HepG2 (cell line): ENCODE results near the gene CSKMT. TPM values are rescaled to one million over a fixed set of nuclear protein-coding genes. Genes with fewer than 3 reads are reported as not detected.
A peak's percentile ranks its signal among the peaks of the same experiment; 100 is the strongest.

ENCODE experiments used
- ATAC-seq: fragments of 200-7000 bp; cut with Tn5 transposase; 3 replicates; pipeline ENCODE4 v1.9.1; 2020; ENCODE audit warnings: mild to moderate bottlenecking, moderate library complexity
- BruUV-seq: library from RNA; stranded (reverse); fragments of 400-500 nt; replicated peaks from 2 replicates; lab custom pipeline; 2021; lab: Mats Ljungman, UMichigan
- CTCF ChIA-PET: fragments of 300-600 bp; formaldehyde crosslinking; extraction: SDS; loops from one replicate; lab custom pipeline; 2021; ENCODE audit warnings: low total read pairs, inconsistent platforms, low intra/inter-chr PET ratio; lab: Yijun Ruan, JAX
- POLR2A ChIA-PET: fragments of 350-600 bp; sonication (Branson Sonifier 250); formaldehyde crosslinking; loops from one replicate; lab custom pipeline; 2020; ENCODE audit warnings: antibody characterized with exemption, inconsistent platforms; lab: Yijun Ruan, JAX
- DNase-seq: peaks from one replicate; pipeline ENCODE4 v3.0.0-alpha.2; 2015; ENCODE audit warnings: low spot score
- FAIRE-seq: peaks from 3 replicates; lab custom pipeline; 2011; peaks lifted over from hg19 to GRCh38; lab: Jason Lieb, UNC
- H2AFZ ChIP-seq: one replicate; pipeline ENCODE4 v1.6.1; 2011; ENCODE audit warnings: low read length, inconsistent platforms
- H3K27ac ChIP-seq: fragments of 300-600 bp; 3 replicates; pipeline ENCODE4 v1.8.0; 2011; ENCODE audit warnings: mixed run types, mild to moderate bottlenecking, mixed read lengths, low read length, inconsistent platforms; ENCODE audit not compliant: insufficient read depth; ENCODE audit errors: extremely low read length
- H3K27me3 ChIP-seq, 2 experiments: fragments of 200-600 bp in 1 of 2; 2 replicates in 1 of 2; 3 replicates in 1 of 2; pipeline versions ENCODE4 v1.6.0 to v1.8.0; 2011; ENCODE audit warnings: low read length in 2 of 2, mild to moderate bottlenecking in 2 of 2, moderate library complexity in 2 of 2, inconsistent platforms in 1 of 2; ENCODE audit not compliant: insufficient read depth in 2 of 2, control insufficient read depth in 1 of 2
- H3K36me3 ChIP-seq, 2 experiments: fragments of 200-600 bp in 1 of 2; replicated peaks in 1 of 2; 2 replicates in 1 of 2; 3 replicates in 1 of 2; pipeline versions ENCODE4 v1.5.1 to v1.8.0; 2011; ENCODE audit warnings: low read length in 2 of 2, inconsistent platforms in 1 of 2; ENCODE audit not compliant: insufficient read depth in 2 of 2, control insufficient read depth in 1 of 2
- H3K4me1 ChIP-seq: 2 replicates; pipeline ENCODE4 v1.5.1; 2012; ENCODE audit warnings: low read length, inconsistent platforms; ENCODE audit not compliant: insufficient read depth
- H3K4me2 ChIP-seq: 2 replicates; pipeline ENCODE4 v1.6.0; 2011; ENCODE audit warnings: low read depth, low read length, inconsistent platforms
- H3K4me3 ChIP-seq, 3 experiments: fragments of 200-600 bp in 1 of 3; sonication (generic), shearing (Covaris generic) in 1 of 3; replicated peaks in 1 of 3; 2 replicates each; pipeline ENCODE4 v1.5.1; 2011 to 2016; ENCODE audit warnings: low read length in 3 of 3, inconsistent platforms in 2 of 3, low read depth in 2 of 3, mild to moderate bottlenecking in 2 of 3, control low read depth in 1 of 3, mixed read lengths in 1 of 3; ENCODE audit not compliant: insufficient read depth in 1 of 3
- H3K79me2 ChIP-seq: one replicate; pipeline ENCODE4 v1.6.1; 2011; ENCODE audit warnings: low read length, inconsistent platforms; ENCODE audit not compliant: insufficient read depth
- H3K9ac ChIP-seq: 2 replicates; pipeline ENCODE4 v1.6.0; 2011; ENCODE audit warnings: mild to moderate bottlenecking, low read depth, low read length, inconsistent platforms; ENCODE audit not compliant: insufficient read depth
- H3K9me3 ChIP-seq: 2 replicates; pipeline ENCODE4 v1.5.1; 2012; ENCODE audit warnings: mild to moderate bottlenecking, low read length
- H4K20me1 ChIP-seq: 2 replicates; pipeline ENCODE4 v1.6.0; 2011; ENCODE audit warnings: inconsistent platforms, mild to moderate bottlenecking, low read length, moderate library complexity; ENCODE audit not compliant: insufficient read depth
- AGO2 ChIP-seq: fragments of 200-400 bp; formaldehyde crosslinking; optimal IDR thresholded peaks from 2 replicates; pipeline ENCODE3; 2017; ENCODE audit warnings: mild to moderate bottlenecking, low read depth, low read length, moderate library complexity
- FOXP1 ChIP-seq, 2 experiments: fragments of 450-650 bp in 1 of 2; IDR thresholded peaks; 2 replicates each; pipeline ENCODE4 v1.6.1; 2017 to 2018; ENCODE audit warnings: antibody characterized with exemption in 1 of 2
- MTA1 ChIP-seq: sonication (generic); formaldehyde crosslinking; IDR thresholded peaks from 2 replicates; pipeline ENCODE4 v1.4.0; 2020; ENCODE audit warnings: missing genetic modification reagents, mild to moderate bottlenecking, borderline replicate concordance
- NFRKB ChIP-seq: fragments of 450-650 bp; IDR thresholded peaks from 2 replicates; pipeline ENCODE4 v1.6.1; 2017
- PHF20 ChIP-seq: sonication (generic); formaldehyde crosslinking; IDR thresholded peaks from 2 replicates; pipeline ENCODE4 v1.5.0; 2020; ENCODE audit warnings: mild to moderate bottlenecking, missing genetic modification reagents
- POLR2A ChIP-seq, 2 experiments: IDR thresholded peaks; 2 replicates each; pipeline ENCODE4 v1.6.1; 2011; ENCODE audit warnings: low read depth in 2 of 2, low read length in 2 of 2, mild to moderate bottlenecking in 1 of 2, moderate library complexity in 1 of 2; ENCODE audit not compliant: insufficient read depth in 1 of 2
- POLR2G ChIP-seq: fragments of 200-400 bp; formaldehyde crosslinking; IDR thresholded peaks from 2 replicates; pipeline ENCODE4 v1.6.1; 2018; ENCODE audit warnings: mild to moderate bottlenecking, low read depth, low read length, moderate library complexity
- RBM22 ChIP-seq: fragments of 200-400 bp; formaldehyde crosslinking; optimal IDR thresholded peaks from 2 replicates; pipeline ENCODE3; 2017; ENCODE audit warnings: mild to moderate bottlenecking, low read length, moderate library complexity
- SRSF1 ChIP-seq: fragments of 200-400 bp; formaldehyde crosslinking; optimal IDR thresholded peaks from 2 replicates; pipeline ENCODE3; 2017; ENCODE audit warnings: mild to moderate bottlenecking, low read depth, low read length, moderate library complexity
- ZNF17 ChIP-seq: sonication (generic); formaldehyde crosslinking; IDR thresholded peaks from 2 replicates; pipeline ENCODE4 v1.5.0; 2020; ENCODE audit warnings: mild to moderate bottlenecking, missing genetic modification reagents
- ZNF232 ChIP-seq: sonication (generic); formaldehyde crosslinking; IDR thresholded peaks from 2 replicates; pipeline ENCODE4 v1.4.0; 2020; ENCODE audit warnings: missing genetic modification reagents, borderline replicate concordance
- ZNF256 ChIP-seq: sonication (generic); formaldehyde crosslinking; conservative IDR thresholded peaks from 2 replicates; pipeline ENCODE4 v1.4.0; 2020; ENCODE audit warnings: missing genetic modification reagents
- ZNF430 ChIP-seq: sonication (generic); formaldehyde crosslinking; IDR thresholded peaks from 2 replicates; pipeline ENCODE4 v1.9.0; 2021; ENCODE audit warnings: mild to moderate bottlenecking, missing genetic modification reagents
- WGBS: methylation state at CpG from one replicate; pipeline ENCODE4 v1.1.6; 2017; ENCODE audit warnings: low lambda C conversion rate; 5-methylcytosine and 5-hydroxymethylcytosine counted together
- in situ Hi-C: cut with HindIII; loops from 2 replicates; pipeline ENCODE4 v1.10.0; 2017; ENCODE audit warnings: low pct_unique_long_range_greater_than_20kb; ENCODE audit not compliant: extremely low pct_ligation_motif_present
- intact Hi-C: fragments of 100-400 bp; cut with micrococcal nuclease; formaldehyde crosslinking; loops from one replicate; pipeline ENCODE4 v1.10.0; 2022; ENCODE audit not compliant: unreplicated experiment
- polyA plus RNA-seq, 8 experiments: library from polyadenylated mRNA; depleted of rRNA in 3 of 8; stranded (reverse) in 7 of 8; unstranded in 1 of 8; fragments of >200 nt; fragmentation: Illumina TruSeq in 4 of 8; extraction: Trizol in 4 of 8; gene quantifications; 2 replicates each; pipeline versions ENCODE4 v1.2.1 to v1.2.3, GENCODE V29; 2011 to 2016; ENCODE audit warnings: low read depth in 4 of 8, missing spikeins in 1 of 8, mixed read lengths in 1 of 8; ENCODE audit not compliant: insufficient read depth in 1 of 8
- total RNA-seq, 5 experiments: library from RNA; depleted of rRNA; stranded (reverse); fragments of >200 nt; fragmentation: Illumina TruSeq; extraction: Trizol; gene quantifications; 2 replicates each; pipeline ENCODE4 v1.2.3, GENCODE V29; 2016; ENCODE audit warnings: low read depth in 1 of 5
- TF ChIP-seq, protein P1 (sequence below): sonication (generic); formaldehyde crosslinking; IDR thresholded peaks from 2 replicates; pipeline ENCODE4 v1.5.0; 2020; ENCODE audit warnings: missing genetic modification reagents, mild to moderate bottlenecking, borderline replicate concordance
- TF ChIP-seq, protein P2 (sequence below): sonication (generic); formaldehyde crosslinking; IDR thresholded peaks from 2 replicates; pipeline ENCODE4; 2020; ENCODE audit warnings: missing genetic modification reagents, mild to moderate bottlenecking, borderline replicate concordance

CSKMT gene
- total and polyA plus RNA-seq, 2 of the 13 experiments (the other 11 are each of a cell fraction or from before 2014, with no cell fraction given) = 7.6 to 31.8 TPM

DNA sequence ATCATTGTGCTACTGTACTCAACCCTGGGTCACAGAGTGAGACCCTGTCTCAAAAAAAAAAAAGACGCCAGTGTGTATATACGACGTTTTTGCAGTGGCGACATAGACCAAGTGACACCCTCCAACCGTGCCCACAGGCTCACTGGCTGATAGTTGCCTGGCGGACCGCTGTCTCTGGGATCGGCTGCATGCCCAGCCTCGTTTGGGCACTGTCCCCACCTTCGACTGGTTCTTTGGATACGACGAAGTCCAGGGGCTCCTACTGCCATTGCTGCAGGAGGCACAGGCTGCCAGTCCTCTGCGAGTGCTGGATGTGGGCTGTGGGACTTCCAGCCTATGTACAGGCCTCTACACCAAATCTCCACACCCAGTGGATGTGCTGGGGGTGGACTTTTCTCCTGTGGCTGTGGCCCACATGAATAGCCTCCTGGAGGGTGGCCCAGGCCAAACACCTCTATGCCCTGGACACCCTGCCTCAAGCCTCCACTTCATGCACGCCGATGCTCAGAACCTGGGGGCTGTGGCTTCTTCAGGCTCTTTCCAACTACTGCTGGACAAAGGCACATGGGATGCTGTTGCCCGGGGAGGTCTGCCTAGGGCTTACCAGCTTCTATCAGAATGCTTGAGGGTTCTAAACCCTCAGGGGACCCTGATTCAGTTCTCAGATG is 1.3 kb downstream of the CSKMT start (continued):
- TF ChIP-seq MTA1 (CRISPR knock-in tag) = no peak
- TF ChIP-seq ZNF256 (CRISPR knock-in tag) = no peak
- peak; percentile 26; the same call in 1 of the 2 replicates for TF ChIP-seq PHF20 (CRISPR knock-in tag)
- TF ChIP-seq NFRKB = no peak
- no peak for TF ChIP-seq ZNF17
- TF ChIP-seq, protein P1, sequence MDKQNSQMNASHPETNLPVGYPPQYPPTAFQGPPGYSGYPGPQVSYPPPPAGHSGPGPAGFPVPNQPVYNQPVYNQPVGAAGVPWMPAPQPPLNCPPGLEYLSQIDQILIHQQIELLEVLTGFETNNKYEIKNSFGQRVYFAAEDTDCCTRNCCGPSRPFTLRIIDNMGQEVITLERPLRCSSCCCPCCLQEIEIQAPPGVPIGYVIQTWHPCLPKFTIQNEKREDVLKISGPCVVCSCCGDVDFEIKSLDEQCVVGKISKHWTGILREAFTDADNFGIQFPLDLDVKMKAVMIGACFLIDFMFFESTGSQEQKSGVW (CRISPR knock-in tag) = 0 out of 2 replicates have a peak, but pooled peaks have one; percentile 40
- TF ChIP-seq ZNF232 (CRISPR knock-in tag) = 0 out of 2 replicates have a peak, but pooled peaks have one; percentile 50
- peak; percentile 43 for TF ChIP-seq SRSF1
- TF ChIP-seq ZNF430 (CRISPR knock-in tag) = peak; percentile 76; the same call in 1 of the 2 replicates

DNA sequence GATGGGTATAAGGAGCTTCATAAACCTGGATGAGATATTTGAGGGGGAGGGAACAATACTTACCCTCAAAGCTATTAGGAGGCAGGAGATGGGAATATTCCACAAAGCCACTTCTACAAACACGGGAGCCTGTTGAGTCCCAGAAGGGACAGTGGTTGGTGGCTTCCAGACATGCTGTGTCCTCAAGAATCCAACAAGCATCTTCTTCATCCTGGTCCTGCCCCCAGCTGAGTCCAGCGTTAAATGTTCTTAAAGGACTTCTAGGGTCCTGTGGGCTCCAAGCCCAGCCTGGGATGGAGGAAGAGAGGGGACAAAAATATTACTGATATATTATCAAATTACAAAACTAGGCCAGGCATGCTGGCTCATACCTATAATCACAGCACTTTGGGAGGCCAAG is 2.3 kb downstream of the CSKMT start:
- BruUV-seq = no TSS peak
- Histone ChIP-seq H3K27ac (no peak overlapping the region), H3K4me1 (peaks cover 59% of the 10 kb centered on the region), H3K27me3 (no peaks in the 10 kb centered on the region; a peak in 1 of 5 replicates), H3K4me3 (no peak overlapping the region), H3K79me2 (peaks cover 50% of the 10 kb centered on the region), H3K9ac (peak overlapping the region; percentile 91), H3K4me2 (no peak overlapping the region), H2AFZ (no peak overlapping the region), H3K9me3 (no peaks in the 10 kb centered on the region), H4K20me1 (no peaks in the 10 kb centered on the region; the same call in none of the 2 replicates), H3K36me3 (peaks cover 0 to 15% of the 10 kb centered on the region in 2 experiments; a peak in 2 of 5 replicates)
- TF ChIP-seq RBM22 = peak; percentile 80
- TF ChIP-seq AGO2 = peak; percentile 8
- peak in 1 of 2 experiments; percentile 52; a peak in 1 of 4 replicates for TF ChIP-seq POLR2A (IDR thresholded peaks at IDR 0.05; ENCODE audit: insufficient read depth in 1 of 2, low read depth in 2 of 2, low read length in 2 of 2)
- peak; percentile 6; the same call in 1 of the 2 replicates for TF ChIP-seq POLR2G
- TF ChIP-seq FOXP1 (IDR thresholded peaks at IDR 0.05) = no peak
- TF ChIP-seq FOXP1 (CRISPR knock-in tag; IDR thresholded peaks at IDR 0.05) = no peak
- TF ChIP-seq, protein P2, sequence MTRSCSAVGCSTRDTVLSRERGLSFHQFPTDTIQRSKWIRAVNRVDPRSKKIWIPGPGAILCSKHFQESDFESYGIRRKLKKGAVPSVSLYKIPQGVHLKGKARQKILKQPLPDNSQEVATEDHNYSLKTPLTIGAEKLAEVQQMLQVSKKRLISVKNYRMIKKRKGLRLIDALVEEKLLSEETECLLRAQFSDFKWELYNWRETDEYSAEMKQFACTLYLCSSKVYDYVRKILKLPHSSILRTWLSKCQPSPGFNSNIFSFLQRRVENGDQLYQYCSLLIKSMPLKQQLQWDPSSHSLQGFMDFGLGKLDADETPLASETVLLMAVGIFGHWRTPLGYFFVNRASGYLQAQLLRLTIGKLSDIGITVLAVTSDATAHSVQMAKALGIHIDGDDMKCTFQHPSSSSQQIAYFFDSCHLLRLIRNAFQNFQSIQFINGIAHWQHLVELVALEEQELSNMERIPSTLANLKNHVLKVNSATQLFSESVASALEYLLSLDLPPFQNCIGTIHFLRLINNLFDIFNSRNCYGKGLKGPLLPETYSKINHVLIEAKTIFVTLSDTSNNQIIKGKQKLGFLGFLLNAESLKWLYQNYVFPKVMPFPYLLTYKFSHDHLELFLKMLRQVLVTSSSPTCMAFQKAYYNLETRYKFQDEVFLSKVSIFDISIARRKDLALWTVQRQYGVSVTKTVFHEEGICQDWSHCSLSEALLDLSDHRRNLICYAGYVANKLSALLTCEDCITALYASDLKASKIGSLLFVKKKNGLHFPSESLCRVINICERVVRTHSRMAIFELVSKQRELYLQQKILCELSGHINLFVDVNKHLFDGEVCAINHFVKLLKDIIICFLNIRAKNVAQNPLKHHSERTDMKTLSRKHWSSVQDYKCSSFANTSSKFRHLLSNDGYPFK (CRISPR knock-in tag) = no peak
- no peak for ATAC-seq
- ChIA-PET CTCF (no interaction called here), POLR2A (interaction anchor here (0.7 to 6.6 kb wide), 10 partner anchors 9 to 174 kb away, joined by 3 to 98 read pairs (median 6); partner anchors contain the start of genes B3GAT3, GANAB, HNRNPUL2 and INTS5)
- in situ Hi-C loops = no loop called here
- FAIRE-seq = no peak
- intact Hi-C loops = no loop called here
- no peak for DNase-seq
- 93% methylated on average over 2 of the region's 2 CpGs for WGBS
